ENCODE results near the gene GINM1. TPM values are rescaled to one million over a fixed set of nuclear protein-coding genes. Genes with fewer than 3 reads are reported as not detected.

Gene GINM1
- total and polyA plus RNA-seq, 2 of the 8 experiments (the other 6 are each of a cell fraction or from before 2014, with no cell fraction given): 5.1 to 21.6 TPM

GRCh38 chr6:149581349-149581748 is 15.2 kb downstream of the GINM1 start:
- H3K9me3 ChIP-seq (ENCODE audit: insufficient read depth in 2 of 2, low read depth in 1 of 2, low read length in 1 of 2): no peaks in the 10 kb centered on the region
- no peak for FAIRE-seq
- H2BK120ac ChIP-seq (replicated peaks; ENCODE audit: low read depth, low read length): no peak overlapping the region
- DNase-seq (ENCODE audit: low read depth in 1 of 2, low spot score in 2 of 2): no peak
- H3K27ac ChIP-seq (ENCODE audit: low read depth, low read length): no peak overlapping the region
- no peak overlapping the region for H3K4me2 ChIP-seq (ENCODE audit: insufficient read depth in 1 of 2, low read depth in 2 of 2, low read length in 2 of 2)
- H3K4me3 ChIP-seq (ENCODE audit: extremely low read depth in 1 of 4, insufficient read depth in 2 of 4, low read depth in 3 of 4, low read length in 4 of 4): no peak overlapping the region
- H4K20me1 ChIP-seq (replicated peaks in 1 of 2; ENCODE audit: control insufficient read depth in 1 of 2, insufficient read depth in 2 of 2, low read length in 2 of 2): peaks cover 2 to 7% of the 10 kb centered on the region in 2 experiments
- H3K23ac ChIP-seq (ENCODE audit: insufficient read length): no peak overlapping the region
- H3K4me1 ChIP-seq (replicated peaks in 1 of 4; ENCODE audit: control insufficient read depth in 3 of 4, insufficient read depth in 4 of 4, low read length in 3 of 4): no peaks in the 10 kb centered on the region
- H2AK5ac ChIP-seq (ENCODE audit: low read depth, low read length): no peak overlapping the region
- no peak overlapping the region for H2BK12ac ChIP-seq (ENCODE audit: low read depth, low read length)
- no peak overlapping the region for H2BK5ac ChIP-seq (ENCODE audit: low read depth, low read length)
- H4K8ac ChIP-seq (ENCODE audit: extremely low read depth, insufficient read depth, low read length): no peak overlapping the region
- no peak overlapping the region for H4K91ac ChIP-seq (replicated peaks; ENCODE audit: insufficient read length, low read length)
- H4K5ac ChIP-seq (ENCODE audit: insufficient read length, low read depth, low read length): no peak overlapping the region
- H3K14ac ChIP-seq (ENCODE audit: insufficient read length): no peak overlapping the region
- H3K79me1 ChIP-seq (ENCODE audit: low read depth, low read length): no peaks in the 10 kb centered on the region; the same call in 1 of the 2 replicates
- no peak overlapping the region for H3K56ac ChIP-seq (replicated peaks; ENCODE audit: insufficient read length, low read depth, low read length)
- H2BK20ac ChIP-seq (ENCODE audit: low read length): no peak overlapping the region
- H3K18ac ChIP-seq (ENCODE audit: extremely low read depth, low read length): no peak overlapping the region
- H3K36me3 ChIP-seq (ENCODE audit: control insufficient read depth in 2 of 4, insufficient read depth in 4 of 4, low read length in 3 of 4): peaks cover 2 to 44% (median 10%) of the 10 kb centered on the region in 4 experiments
- 96% methylated on average over 5 of the region's 5 CpGs; no CpG with 5 or more reads in 1 of the 2 experiments for WGBS, 2 experiments (ENCODE audit: extremely low coverage in 1 of 2, insufficient coverage in 1 of 2, insufficient read length in 1 of 2, insufficient replicate concordance in 2 of 2, low coverage in 1 of 2, low lambda C conversion rate in 2 of 2, missing lambda C conversion rate in 1 of 2)
- peaks cover 0 to 5% of the 10 kb centered on the region in 2 experiments; a peak in 1 of 4 replicates for H3K79me2 ChIP-seq (ENCODE audit: control insufficient read depth in 1 of 2, insufficient read depth in 2 of 2, low read length in 2 of 2)
- CTCF ChIA-PET (ENCODE audit: partially characterized antibody): no interaction called here
- POLR2A ChIA-PET (ENCODE audit: partially characterized antibody): no interaction called here
- H3K27me3 ChIP-seq (replicated peaks in 1 of 4; ENCODE audit: control insufficient read depth in 3 of 4, extremely low read depth in 1 of 4, insufficient read depth in 3 of 4, low read length in 3 of 4): no peaks in the 10 kb centered on the region
- H3K4ac ChIP-seq (replicated peaks; ENCODE audit: insufficient read length, low read depth, low read length): no peak overlapping the region
- no peak overlapping the region for H2AFZ ChIP-seq (ENCODE audit: low read length)
- no peaks in the 10 kb centered on the region for H3K23me2 ChIP-seq (ENCODE audit: low read depth, low read length)
- no peak overlapping the region for H2BK15ac ChIP-seq (ENCODE audit: low read length)
- no peak overlapping the region for H3K9ac ChIP-seq (replicated peaks in 1 of 4; ENCODE audit: extremely low read depth in 1 of 4, low read depth in 3 of 4, low read length in 3 of 4)
- TF ChIP-seq CTBP2 (IDR thresholded peaks at IDR 0.05; ENCODE audit: borderline replicate concordance, insufficient read depth, insufficient read length, low read length): no peak
- TF ChIP-seq POU5F1 (IDR thresholded peaks at IDR 0.05; ENCODE audit: low read depth, low read length): no peak
- no peak for TF ChIP-seq SUZ12 (IDR thresholded peaks at IDR 0.05; ENCODE audit: low read length)
- no peak for TF ChIP-seq MAX (IDR thresholded peaks at IDR 0.05)
- TF ChIP-seq HDAC6 (IDR thresholded peaks at IDR 0.05; ENCODE audit: low read depth, low read length): no peak
- TF ChIP-seq SIRT6 (IDR thresholded peaks at IDR 0.05; ENCODE audit: low read length): no peak
- TF ChIP-seq, protein P1, sequence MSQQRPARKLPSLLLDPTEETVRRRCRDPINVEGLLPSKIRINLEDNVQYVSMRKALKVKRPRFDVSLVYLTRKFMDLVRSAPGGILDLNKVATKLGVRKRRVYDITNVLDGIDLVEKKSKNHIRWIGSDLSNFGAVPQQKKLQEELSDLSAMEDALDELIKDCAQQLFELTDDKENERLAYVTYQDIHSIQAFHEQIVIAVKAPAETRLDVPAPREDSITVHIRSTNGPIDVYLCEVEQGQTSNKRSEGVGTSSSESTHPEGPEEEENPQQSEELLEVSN (IDR thresholded peaks at IDR 0.05): no peak
- no peak for TF ChIP-seq CREB1 (IDR thresholded peaks at IDR 0.05)
- TF ChIP-seq GABPA (IDR thresholded peaks at IDR 0.05; ENCODE audit: borderline replicate concordance, insufficient read depth, low read length): no peak
- no peak for TF ChIP-seq SRF (IDR thresholded peaks at IDR 0.05; ENCODE audit: low read depth, low read length)
- no peak for TF ChIP-seq BRCA1 (IDR thresholded peaks at IDR 0.05; ENCODE audit: low read depth, low read length)
- TF ChIP-seq JUN (IDR thresholded peaks at IDR 0.05; ENCODE audit: low read depth, low read length): no peak
- no peak for TF ChIP-seq SIX5 (IDR thresholded peaks at IDR 0.05; ENCODE audit: low read depth, low read length)
- TF ChIP-seq RBBP5 (IDR thresholded peaks at IDR 0.05; ENCODE audit: borderline replicate concordance, low read depth, low read length): no peak
- no peak for TF ChIP-seq PHF8 (conservative IDR thresholded peaks at IDR 0.05; ENCODE audit: low read depth, low read length)

All from H1 (cell line).